ENCODE results near the gene DPH1.

- TF ChIP-seq, protein P1, sequence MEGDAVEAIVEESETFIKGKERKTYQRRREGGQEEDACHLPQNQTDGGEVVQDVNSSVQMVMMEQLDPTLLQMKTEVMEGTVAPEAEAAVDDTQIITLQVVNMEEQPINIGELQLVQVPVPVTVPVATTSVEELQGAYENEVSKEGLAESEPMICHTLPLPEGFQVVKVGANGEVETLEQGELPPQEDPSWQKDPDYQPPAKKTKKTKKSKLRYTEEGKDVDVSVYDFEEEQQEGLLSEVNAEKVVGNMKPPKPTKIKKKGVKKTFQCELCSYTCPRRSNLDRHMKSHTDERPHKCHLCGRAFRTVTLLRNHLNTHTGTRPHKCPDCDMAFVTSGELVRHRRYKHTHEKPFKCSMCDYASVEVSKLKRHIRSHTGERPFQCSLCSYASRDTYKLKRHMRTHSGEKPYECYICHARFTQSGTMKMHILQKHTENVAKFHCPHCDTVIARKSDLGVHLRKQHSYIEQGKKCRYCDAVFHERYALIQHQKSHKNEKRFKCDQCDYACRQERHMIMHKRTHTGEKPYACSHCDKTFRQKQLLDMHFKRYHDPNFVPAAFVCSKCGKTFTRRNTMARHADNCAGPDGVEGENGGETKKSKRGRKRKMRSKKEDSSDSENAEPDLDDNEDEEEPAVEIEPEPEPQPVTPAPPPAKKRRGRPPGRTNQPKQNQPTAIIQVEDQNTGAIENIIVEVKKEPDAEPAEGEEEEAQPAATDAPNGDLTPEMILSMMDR (IDR thresholded peaks at IDR 0.05): no peak
- TF ChIP-seq POLR2A (IDR thresholded peaks at IDR 0.05): peak in 1 of 2 donors; percentile 30
These were observed 31.8 kb upstream of the DPH1 start for GRCh38 chr17:1997927-1998742.

Data from Peyer's patch (tissue), 4 donors.